Measurements from ENCODE around the gene BCL6. TPM values are rescaled to one million over a fixed set of nuclear protein-coding genes. Genes with fewer than 3 reads are reported as not detected.

Gene BCL6
- total and polyA plus RNA-seq, 2 of the 8 experiments (the other 6 are each of a cell fraction or from before 2014, with no cell fraction given) = 5.7 to 10.4 TPM

DNA sequence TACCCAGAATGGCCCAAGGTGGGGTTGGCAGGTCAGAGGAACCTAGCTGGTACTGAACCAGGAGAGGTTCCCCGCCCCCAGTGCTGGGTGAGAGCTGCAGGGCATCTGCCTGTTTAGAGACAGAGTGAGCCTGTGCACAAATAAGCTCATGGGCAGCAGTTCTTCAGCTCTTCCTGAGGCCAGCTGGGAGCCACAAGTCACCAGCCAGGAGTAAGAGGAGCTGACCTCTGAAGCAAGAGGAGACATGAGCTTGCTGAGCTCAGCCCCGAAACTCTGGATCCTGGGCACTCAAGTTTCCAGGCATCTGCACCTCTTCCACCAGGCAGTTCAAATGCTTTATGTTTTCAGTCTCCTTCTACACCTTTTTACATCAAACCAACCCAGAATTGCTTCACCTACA lies 45.0 kb downstream of the BCL6 start (continued):
- TF ChIP-seq, protein P1, sequence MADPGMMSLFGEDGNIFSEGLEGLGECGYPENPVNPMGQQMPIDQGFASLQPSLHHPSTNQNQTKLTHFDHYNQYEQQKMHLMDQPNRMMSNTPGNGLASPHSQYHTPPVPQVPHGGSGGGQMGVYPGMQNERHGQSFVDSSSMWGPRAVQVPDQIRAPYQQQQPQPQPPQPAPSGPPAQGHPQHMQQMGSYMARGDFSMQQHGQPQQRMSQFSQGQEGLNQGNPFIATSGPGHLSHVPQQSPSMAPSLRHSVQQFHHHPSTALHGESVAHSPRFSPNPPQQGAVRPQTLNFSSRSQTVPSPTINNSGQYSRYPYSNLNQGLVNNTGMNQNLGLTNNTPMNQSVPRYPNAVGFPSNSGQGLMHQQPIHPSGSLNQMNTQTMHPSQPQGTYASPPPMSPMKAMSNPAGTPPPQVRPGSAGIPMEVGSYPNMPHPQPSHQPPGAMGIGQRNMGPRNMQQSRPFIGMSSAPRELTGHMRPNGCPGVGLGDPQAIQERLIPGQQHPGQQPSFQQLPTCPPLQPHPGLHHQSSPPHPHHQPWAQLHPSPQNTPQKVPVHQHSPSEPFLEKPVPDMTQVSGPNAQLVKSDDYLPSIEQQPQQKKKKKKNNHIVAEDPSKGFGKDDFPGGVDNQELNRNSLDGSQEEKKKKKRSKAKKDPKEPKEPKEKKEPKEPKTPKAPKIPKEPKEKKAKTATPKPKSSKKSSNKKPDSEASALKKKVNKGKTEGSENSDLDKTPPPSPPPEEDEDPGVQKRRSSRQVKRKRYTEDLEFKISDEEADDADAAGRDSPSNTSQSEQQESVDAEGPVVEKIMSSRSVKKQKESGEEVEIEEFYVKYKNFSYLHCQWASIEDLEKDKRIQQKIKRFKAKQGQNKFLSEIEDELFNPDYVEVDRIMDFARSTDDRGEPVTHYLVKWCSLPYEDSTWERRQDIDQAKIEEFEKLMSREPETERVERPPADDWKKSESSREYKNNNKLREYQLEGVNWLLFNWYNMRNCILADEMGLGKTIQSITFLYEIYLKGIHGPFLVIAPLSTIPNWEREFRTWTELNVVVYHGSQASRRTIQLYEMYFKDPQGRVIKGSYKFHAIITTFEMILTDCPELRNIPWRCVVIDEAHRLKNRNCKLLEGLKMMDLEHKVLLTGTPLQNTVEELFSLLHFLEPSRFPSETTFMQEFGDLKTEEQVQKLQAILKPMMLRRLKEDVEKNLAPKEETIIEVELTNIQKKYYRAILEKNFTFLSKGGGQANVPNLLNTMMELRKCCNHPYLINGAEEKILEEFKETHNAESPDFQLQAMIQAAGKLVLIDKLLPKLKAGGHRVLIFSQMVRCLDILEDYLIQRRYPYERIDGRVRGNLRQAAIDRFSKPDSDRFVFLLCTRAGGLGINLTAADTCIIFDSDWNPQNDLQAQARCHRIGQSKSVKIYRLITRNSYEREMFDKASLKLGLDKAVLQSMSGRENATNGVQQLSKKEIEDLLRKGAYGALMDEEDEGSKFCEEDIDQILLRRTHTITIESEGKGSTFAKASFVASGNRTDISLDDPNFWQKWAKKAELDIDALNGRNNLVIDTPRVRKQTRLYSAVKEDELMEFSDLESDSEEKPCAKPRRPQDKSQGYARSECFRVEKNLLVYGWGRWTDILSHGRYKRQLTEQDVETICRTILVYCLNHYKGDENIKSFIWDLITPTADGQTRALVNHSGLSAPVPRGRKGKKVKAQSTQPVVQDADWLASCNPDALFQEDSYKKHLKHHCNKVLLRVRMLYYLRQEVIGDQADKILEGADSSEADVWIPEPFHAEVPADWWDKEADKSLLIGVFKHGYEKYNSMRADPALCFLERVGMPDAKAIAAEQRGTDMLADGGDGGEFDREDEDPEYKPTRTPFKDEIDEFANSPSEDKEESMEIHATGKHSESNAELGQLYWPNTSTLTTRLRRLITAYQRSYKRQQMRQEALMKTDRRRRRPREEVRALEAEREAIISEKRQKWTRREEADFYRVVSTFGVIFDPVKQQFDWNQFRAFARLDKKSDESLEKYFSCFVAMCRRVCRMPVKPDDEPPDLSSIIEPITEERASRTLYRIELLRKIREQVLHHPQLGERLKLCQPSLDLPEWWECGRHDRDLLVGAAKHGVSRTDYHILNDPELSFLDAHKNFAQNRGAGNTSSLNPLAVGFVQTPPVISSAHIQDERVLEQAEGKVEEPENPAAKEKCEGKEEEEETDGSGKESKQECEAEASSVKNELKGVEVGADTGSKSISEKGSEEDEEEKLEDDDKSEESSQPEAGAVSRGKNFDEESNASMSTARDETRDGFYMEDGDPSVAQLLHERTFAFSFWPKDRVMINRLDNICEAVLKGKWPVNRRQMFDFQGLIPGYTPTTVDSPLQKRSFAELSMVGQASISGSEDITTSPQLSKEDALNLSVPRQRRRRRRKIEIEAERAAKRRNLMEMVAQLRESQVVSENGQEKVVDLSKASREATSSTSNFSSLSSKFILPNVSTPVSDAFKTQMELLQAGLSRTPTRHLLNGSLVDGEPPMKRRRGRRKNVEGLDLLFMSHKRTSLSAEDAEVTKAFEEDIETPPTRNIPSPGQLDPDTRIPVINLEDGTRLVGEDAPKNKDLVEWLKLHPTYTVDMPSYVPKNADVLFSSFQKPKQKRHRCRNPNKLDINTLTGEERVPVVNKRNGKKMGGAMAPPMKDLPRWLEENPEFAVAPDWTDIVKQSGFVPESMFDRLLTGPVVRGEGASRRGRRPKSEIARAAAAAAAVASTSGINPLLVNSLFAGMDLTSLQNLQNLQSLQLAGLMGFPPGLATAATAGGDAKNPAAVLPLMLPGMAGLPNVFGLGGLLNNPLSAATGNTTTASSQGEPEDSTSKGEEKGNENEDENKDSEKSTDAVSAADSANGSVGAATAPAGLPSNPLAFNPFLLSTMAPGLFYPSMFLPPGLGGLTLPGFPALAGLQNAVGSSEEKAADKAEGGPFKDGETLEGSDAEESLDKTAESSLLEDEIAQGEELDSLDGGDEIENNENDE (IDR thresholded peaks at IDR 0.05; ENCODE audit: insufficient replicate concordance, low read length) = no peak
- TF ChIP-seq POLR2AphosphoS5 (IDR thresholded peaks at IDR 0.05; ENCODE audit: low read depth, low read length) (no peak), CBX5 (IDR thresholded peaks at IDR 0.05; ENCODE audit: low read depth, low read length) (no peak), KDM5A (IDR thresholded peaks at IDR 0.05; ENCODE audit: low read length) (no peak), SIRT6 (IDR thresholded peaks at IDR 0.05; ENCODE audit: low read length) (no peak), JUND (IDR thresholded peaks at IDR 0.05; ENCODE audit: low read length) (no peak), SRF (IDR thresholded peaks at IDR 0.05; ENCODE audit: low read depth, low read length) (no peak), POU5F1 (IDR thresholded peaks at IDR 0.05; ENCODE audit: low read depth, low read length) (no peak)
- TF ChIP-seq, protein P2, sequence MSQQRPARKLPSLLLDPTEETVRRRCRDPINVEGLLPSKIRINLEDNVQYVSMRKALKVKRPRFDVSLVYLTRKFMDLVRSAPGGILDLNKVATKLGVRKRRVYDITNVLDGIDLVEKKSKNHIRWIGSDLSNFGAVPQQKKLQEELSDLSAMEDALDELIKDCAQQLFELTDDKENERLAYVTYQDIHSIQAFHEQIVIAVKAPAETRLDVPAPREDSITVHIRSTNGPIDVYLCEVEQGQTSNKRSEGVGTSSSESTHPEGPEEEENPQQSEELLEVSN (IDR thresholded peaks at IDR 0.05) = no peak
- TF ChIP-seq, protein P3, sequence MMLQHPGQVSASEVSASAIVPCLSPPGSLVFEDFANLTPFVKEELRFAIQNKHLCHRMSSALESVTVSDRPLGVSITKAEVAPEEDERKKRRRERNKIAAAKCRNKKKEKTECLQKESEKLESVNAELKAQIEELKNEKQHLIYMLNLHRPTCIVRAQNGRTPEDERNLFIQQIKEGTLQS (IDR thresholded peaks at IDR 0.05; ENCODE audit: insufficient read depth, low read depth, low read length) = no peak
- TF ChIP-seq, protein P4, sequence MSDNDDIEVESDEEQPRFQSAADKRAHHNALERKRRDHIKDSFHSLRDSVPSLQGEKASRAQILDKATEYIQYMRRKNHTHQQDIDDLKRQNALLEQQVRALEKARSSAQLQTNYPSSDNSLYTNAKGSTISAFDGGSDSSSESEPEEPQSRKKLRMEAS (IDR thresholded peaks at IDR 0.05) = no peak
